Measurements from ENCODE around the gene ZP3. TPM values are rescaled to one million over a fixed set of nuclear protein-coding genes. Genes with fewer than 3 reads are reported as not detected.
A peak's percentile ranks its signal among the peaks of the same experiment; 100 is the strongest.

The ZP3 gene
- total RNA-seq, 6 donors from 2014 or later = 0.61 to 11.8 (median 0.78) TPM; not detected in 1

DNA sequence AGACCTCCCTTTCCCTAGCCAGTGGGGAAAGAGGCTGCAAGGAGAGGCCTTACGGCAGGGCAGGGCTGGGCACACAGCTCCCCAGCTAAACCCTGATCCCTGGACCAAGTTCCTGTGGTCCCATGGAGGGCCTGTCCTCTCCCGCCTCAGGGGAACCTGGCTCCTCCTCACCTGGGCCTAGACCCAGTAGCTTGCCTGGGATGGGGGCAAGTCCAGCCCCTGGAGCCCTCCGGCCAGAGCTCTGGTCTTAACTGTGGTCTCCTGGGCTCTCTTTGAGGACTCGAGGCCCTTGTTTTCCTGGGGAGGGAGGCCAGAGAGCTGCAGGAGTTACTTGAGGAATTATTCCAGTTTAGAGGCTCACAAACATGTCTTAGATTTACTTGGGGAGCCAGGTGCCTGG, 1.5 kb downstream of the ZP3 start:
- H3K27me3 ChIP-seq = no peaks in the 10 kb centered on the region
- DNase-seq = peak in 1 of 2 donors; percentile 15
- peaks cover 0 to 4% (median 2%) of the 10 kb centered on the region in 4 donors for H3K4me1 ChIP-seq
- no peaks in the 10 kb centered on the region for H3K36me3 ChIP-seq
- TF ChIP-seq EP300 (IDR thresholded peaks at IDR 0.05) = no peak
- TF ChIP-seq, protein P1, sequence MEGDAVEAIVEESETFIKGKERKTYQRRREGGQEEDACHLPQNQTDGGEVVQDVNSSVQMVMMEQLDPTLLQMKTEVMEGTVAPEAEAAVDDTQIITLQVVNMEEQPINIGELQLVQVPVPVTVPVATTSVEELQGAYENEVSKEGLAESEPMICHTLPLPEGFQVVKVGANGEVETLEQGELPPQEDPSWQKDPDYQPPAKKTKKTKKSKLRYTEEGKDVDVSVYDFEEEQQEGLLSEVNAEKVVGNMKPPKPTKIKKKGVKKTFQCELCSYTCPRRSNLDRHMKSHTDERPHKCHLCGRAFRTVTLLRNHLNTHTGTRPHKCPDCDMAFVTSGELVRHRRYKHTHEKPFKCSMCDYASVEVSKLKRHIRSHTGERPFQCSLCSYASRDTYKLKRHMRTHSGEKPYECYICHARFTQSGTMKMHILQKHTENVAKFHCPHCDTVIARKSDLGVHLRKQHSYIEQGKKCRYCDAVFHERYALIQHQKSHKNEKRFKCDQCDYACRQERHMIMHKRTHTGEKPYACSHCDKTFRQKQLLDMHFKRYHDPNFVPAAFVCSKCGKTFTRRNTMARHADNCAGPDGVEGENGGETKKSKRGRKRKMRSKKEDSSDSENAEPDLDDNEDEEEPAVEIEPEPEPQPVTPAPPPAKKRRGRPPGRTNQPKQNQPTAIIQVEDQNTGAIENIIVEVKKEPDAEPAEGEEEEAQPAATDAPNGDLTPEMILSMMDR (IDR thresholded peaks at IDR 0.05) = no peak
- no peak for TF ChIP-seq POLR2AphosphoS5 (IDR thresholded peaks at IDR 0.05)
- no peak for TF ChIP-seq POLR2A (IDR thresholded peaks at IDR 0.05)
- 82 to 98% methylated on average over 2 to 4 of the region's 4 CpGs for WGBS, 2 donors
- H3K4me3 ChIP-seq = no peak overlapping the region
- ATAC-seq (ENCODE audit: low FRiP score in 2 of 2) = no peak
- no peaks in the 10 kb centered on the region for H3K9me3 ChIP-seq
- no peak overlapping the region for H3K27ac ChIP-seq

DNA sequence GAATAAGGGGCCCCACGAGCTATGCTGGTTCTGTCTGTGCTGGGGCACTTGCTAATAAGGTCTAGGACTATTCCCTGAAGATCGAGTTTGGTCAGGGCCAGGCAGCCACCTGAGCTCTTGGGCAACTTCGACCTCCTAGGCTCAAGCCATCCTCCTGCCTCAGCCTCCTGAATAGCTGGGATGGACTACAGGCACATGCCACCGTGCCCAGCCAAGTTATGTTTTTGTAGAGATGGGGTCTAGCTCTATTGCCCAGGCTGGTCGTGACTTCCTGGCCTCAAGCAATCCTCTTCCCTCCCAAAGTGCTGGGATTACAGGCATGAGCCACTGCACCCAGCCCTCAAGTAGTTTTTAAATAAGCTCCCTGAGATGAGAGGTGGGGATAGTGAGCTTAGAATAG, 2.9 kb downstream of the ZP3 start:
- DNase-seq (peak in 1 of 2 donors; percentile 8), ATAC-seq (ENCODE audit: low FRiP score in 2 of 2) (no peak)
- 72 to 78% methylated on average over 4 to 5 of the region's 5 CpGs for WGBS, 2 donors
- H3K9me3 ChIP-seq = no peaks in the 10 kb centered on the region
- no peak overlapping the region for H3K27ac ChIP-seq
- H3K4me1 ChIP-seq = peaks cover 0 to 4% (median 2%) of the 10 kb centered on the region in 4 donors
- H3K4me3 ChIP-seq = no peak overlapping the region
- H3K36me3 ChIP-seq = no peaks in the 10 kb centered on the region
- TF ChIP-seq, protein P1 (IDR thresholded peaks at IDR 0.05) = no peak
- no peak for TF ChIP-seq POLR2AphosphoS5 (IDR thresholded peaks at IDR 0.05)
- TF ChIP-seq EP300 (IDR thresholded peaks at IDR 0.05) = no peak
- no peak for TF ChIP-seq POLR2A (IDR thresholded peaks at IDR 0.05)
- H3K27me3 ChIP-seq = no peaks in the 10 kb centered on the region

DNA sequence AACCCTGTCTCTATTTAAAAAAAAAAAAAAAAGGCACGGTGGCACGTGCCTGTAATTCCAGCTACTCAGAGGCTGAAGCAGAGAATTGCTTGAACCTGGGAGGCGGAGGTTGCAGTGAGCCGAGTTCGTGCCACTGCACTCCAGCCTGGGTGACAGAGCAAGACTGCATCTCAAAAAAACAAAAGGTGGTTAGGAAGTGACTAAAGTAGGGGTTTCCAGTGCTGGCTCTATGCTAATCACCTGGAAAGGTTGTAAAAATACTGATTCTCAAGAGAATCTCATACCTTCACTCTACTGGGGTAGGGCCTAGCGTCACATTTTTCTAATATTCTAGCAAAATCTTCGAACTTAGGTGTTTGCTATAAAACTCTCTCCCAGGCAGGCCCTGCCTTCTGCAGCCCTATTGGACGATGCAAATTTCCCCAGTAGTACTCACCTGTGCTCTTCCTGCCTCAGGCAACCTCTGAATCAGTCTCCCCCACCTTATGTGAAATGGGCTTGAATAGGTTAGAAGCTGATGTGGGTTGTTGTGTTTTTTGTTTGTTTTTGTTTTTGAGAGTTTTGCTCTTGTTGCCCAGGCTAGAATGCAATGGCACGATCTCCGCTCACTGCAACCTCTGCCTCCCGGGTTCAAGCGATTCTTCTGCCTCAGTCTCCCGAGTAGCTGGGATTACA, 3.5 kb downstream of the ZP3 start:
- no peak overlapping the region for H3K4me3 ChIP-seq
- no peaks in the 10 kb centered on the region for H3K36me3 ChIP-seq
- ATAC-seq (ENCODE audit: low FRiP score in 2 of 2) (no peak), DNase-seq (no peak)
- peaks cover 0 to 4% (median 2%) of the 10 kb centered on the region in 4 donors for H3K4me1 ChIP-seq
- H3K9me3 ChIP-seq = no peaks in the 10 kb centered on the region
- TF ChIP-seq POLR2A (IDR thresholded peaks at IDR 0.05) = no peak
- H3K27ac ChIP-seq = no peak overlapping the region
- WGBS, 2 donors = 90 to 91% methylated on average over 13 of the region's 13 CpGs
- H3K27me3 ChIP-seq = no peaks in the 10 kb centered on the region

DNA sequence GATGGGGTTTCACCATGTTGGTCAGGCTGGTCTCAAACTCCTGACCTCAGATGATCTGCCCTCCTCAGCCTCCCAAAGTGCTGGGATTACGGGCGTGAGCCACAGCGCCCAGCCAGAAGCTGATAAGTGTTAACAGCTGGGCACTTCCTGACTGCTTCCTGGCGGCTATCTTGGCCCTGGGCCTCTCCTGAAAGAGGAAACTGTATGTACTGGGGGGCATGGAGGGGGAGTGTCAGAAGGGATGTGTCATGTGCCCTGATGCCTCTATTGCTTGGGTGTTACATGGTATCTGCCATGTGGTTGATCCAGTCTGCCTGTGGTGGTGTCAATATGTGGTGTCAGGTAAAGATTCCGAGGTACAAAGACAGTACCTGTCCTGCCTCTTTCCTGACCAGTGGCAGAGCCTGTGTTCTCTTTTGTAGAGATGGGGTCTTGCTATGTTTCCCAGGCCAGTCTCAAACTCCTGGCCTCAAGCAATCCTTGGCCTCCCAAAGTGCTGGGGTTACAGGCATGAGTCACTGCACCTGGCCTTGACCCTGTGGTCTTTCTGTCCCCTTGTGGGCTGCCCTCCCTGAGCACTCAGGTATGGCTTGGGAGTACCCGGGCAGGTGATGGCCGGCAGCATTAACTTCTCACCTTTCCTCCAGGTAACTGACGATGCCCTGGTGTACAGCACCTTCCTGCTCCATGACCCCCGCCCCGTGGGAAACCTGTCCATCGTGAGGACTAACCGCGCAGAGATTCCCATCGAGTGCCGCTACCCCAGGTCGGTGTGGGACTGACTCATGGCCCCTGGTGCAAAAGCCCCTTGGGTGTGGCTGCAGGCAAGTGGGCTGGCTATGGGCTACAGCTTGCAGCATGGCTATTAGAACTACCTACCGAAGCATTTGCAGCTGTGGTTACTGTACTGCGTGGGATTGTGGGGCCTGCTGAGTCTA, 4.4 kb downstream of the ZP3 start:
- TF ChIP-seq POLR2AphosphoS5 (IDR thresholded peaks at IDR 0.05) (no peak), POLR2A (IDR thresholded peaks at IDR 0.05) (no peak), EP300 (IDR thresholded peaks at IDR 0.05) (no peak)
- TF ChIP-seq, protein P1 (IDR thresholded peaks at IDR 0.05) = no peak
- Histone ChIP-seq H3K4me3 (no peak overlapping the region), H3K36me3 (no peaks in the 10 kb centered on the region), H3K9me3 (no peaks in the 10 kb centered on the region), H3K4me1 (peaks cover 0 to 4% (median 2%) of the 10 kb centered on the region in 4 donors), H3K27me3 (no peaks in the 10 kb centered on the region), H3K27ac (no peak overlapping the region)
- 75 to 85% methylated on average over 13 to 15 of the region's 18 CpGs for WGBS, 2 donors
- ATAC-seq (ENCODE audit: low FRiP score in 2 of 2) = peak in 1 of 2 donors; percentile 42
- DNase-seq = peak in 1 of 2 donors; percentile 30

DNA sequence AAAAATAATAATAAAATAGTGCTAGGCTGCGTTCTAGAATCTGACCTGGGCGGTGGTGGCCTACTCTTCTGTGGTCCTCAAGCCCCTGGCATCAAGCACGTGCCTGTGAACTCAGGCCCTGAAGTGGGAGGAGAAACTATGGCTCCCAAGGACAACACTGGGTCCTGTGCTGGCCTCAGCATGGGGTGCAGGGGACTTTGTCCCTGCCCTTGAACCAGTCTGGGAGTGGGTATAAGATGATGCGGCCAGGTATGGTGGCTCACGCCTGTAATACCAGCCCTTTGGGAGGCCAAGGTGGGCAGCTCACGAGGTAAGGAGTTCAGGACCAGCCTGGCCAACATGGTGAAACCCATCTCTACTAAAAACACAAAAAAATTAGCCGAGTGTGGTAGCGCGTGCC, 5.5 kb downstream of the ZP3 start:
- TF ChIP-seq EP300 (IDR thresholded peaks at IDR 0.05) (no peak), POLR2AphosphoS5 (IDR thresholded peaks at IDR 0.05) (no peak), POLR2A (IDR thresholded peaks at IDR 0.05) (no peak)
- TF ChIP-seq, protein P1 (IDR thresholded peaks at IDR 0.05) = no peak
- Histone ChIP-seq H3K4me3 (no peak overlapping the region), H3K27me3 (no peaks in the 10 kb centered on the region), H3K36me3 (no peaks in the 10 kb centered on the region), H3K4me1 (peaks cover 0 to 4% (median 2%) of the 10 kb centered on the region in 4 donors), H3K9me3 (no peaks in the 10 kb centered on the region), H3K27ac (no peak overlapping the region)
- DNase-seq (no peak), ATAC-seq (ENCODE audit: low FRiP score in 2 of 2) (no peak)
- WGBS, 2 donors = 93 to 94% methylated on average over 9 of the region's 9 CpGs
